ENCODE data around the gene PABPN1L.

The PABPN1L gene

DNA sequence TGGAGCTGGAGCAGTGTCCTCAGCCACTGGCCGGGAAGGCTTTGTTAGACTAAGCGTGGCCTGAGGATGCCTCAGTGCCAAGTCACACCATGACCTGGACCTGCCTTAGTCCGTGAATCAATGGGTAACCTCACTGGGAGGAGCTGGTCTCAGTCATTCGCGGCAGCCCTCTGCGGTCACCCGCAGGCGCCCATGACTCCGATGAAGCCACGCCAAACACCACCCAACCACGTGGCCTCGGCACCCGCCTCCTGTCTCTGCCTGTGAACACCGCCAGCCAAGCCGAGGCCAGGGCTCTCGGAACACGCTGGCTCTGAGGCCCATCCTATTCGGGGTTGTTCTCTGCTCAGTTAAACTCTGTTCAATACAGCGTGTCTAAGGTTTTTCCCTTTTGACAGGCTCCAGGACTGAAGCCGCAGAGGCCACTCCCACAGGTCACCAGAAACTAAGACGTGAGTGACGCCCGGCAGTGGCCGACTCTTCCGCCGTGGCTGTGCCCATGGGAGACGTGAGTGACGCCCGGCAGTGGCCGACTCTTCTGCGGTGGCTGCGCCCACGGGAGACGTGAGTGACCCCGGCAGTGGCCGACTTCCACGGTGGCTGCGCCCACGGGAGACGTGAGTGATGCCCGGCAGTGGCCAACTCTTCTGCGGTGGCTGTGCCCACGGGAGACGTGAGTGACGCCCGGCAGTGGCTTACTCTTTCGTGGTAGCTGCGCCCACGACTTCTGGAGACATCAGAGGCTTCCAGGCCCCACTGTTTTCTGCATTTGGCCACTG, 16.8 kb upstream of the PABPN1L start:
- DNase-seq: no peak

DNA sequence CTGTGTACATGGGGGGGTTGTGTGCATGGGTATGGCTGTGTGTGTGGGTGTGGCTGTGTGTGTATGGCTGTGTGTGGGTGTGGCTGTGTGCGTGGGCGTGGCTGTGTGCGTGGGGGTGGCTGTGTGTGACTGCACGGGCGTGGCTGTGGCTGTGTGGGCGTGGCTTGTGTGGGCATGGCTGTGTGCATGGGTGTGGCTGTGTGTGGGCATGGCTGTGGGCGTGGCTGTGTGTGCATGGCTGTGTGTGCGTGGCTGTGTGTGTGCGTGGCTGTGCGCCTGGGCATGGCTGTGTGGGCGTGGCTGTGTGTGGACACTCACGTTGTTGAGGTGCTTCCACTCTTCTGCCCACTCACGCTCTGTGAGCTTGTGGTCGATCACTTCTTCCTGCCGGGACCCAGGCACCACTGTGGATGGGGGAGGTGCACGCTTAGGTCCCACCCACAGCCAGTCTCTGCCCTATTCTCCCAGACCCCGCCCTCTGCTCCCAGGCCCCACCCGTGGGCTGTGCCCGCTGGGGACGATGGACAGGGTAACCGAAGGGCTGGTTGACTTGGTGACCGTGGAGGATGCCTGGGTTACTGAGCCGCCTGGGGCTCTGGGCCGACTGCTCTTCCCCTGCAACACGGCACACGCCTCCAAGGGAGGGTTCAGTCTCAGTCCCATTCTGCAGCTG, 16.0 kb upstream of the PABPN1L start:
- DNase-seq: no peak

GRCh38 chr16:88881675-88882357, 15.4 kb upstream of the PABPN1L start:
- DNase-seq: no peak

DNA sequence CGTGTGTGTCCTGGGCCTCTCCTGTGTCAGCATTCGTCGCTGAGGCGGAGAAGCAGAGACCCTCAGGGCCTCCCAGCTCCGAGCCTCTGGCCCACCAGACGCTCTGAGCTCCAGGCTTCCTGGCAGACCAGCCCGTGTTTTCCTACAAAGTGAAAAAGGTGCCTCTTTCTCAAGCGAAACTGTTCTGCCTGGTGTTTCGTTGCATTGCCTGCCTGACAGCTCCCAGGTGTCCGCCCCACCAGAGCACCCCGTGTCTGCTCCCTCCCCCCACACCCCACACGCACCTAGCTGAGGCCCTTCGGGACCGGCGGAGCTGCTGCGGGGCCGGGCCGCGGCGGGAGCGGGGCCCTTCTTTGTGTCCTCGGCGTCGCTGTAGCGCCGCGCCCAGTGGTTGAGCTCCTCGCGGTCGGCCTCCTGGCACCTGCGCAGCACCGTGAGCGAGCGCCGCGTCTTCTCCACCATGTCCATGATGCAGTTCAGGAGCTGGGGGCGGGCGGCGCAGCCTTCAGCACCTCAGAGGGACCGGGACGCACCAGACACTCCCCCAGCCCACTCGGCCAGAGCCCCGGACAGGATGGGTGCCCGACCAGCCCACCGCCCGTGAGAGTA, 14.7 kb upstream of the PABPN1L start:
- DNase-seq: no peak

DNA sequence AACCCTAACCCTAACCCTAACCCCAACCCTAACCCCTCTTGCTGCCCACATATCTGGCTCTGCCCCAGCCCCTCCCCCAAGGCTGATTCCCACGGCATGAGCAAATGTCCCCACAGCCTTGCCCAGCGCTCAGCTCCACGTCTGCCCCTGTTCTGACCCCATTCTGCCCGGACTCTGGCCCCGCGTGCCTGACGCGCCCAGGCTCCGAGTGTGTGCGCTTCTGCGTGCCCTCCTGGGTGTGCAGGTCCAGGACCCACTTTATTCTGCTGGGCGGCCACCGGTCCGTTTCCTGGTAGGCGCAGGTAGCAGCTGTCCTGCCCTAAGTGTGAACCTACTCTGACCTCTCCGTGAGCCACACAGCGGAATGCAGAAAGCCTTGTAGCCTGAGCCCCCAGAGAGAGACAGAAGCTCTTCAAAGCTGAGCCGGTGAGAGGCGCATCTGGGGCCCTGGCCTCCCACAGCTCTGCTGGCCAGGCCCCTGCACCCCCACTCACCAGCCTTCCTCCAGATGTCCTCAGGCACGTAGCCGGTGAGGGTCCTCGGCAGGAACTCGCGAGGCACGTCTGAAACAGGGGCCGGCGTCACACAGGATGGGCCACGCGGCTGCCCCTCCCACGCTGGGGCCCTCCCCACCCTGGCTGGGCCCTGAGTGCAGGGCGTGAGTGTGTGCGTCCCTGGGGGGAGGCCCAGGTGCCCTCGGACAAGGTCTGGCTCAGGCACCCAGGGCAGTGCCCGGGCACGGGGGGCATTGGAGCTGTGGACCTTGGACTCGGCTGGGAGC, 14.0 kb upstream of the PABPN1L start:
- no peak for DNase-seq

DNA sequence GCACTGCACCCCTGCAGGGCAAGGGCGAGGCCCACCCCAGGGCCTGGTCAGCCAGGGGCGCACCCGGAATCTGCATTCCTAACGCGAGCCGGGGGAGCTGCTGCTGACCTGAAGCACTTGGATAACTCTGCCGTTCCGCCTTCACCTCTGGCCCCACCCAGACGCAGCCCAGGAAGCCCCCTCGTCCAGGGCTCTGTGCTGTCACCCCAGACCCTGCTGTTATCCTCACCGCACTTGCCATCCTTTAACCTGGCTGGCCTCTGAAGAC, 13.3 kb upstream of the PABPN1L start:
- DNase-seq: no peak

GRCh38 chr16:88878967-88879787, 12.7 kb upstream of the PABPN1L start:
- DNase-seq: no peak

- DNase-seq: no peak
Measured at GRCh38 chr16:88878356-88878755, 11.9 kb upstream of the PABPN1L start.

DNA sequence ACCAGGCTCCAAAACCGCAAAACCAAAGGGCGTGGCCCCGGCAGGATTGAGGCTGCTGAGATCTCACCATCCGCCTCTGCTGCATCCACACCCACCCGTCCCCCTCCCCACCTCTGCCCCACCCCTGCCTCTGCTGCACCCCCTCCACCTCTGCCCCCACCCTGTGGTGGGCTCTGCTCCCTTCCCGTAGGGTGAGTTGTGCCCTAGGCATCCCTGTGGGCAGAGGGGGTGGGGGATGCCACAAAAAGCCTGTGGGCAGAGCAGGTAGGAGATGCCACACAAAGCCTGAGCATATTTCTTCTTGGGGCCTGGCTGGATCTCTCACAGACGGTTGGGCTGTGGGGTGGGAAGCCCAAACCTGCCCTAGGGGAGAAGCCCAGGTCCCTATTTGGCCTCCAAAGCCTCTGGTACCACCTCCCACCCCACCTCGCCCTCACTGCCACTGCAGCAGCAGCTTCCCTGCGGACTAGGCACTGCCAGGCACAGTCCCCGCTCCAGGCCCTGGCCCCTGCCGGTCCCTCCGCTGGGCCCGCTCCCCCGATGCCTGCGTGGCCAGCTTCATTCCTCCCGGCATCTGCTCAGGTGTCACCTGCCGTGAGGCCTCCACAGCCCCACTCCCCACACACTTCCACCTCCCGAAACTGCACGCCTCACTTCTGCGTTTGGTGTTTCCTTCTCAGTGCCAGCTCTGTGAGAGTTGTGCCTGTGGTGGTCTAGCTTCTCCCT, 11.3 kb upstream of the PABPN1L start:
- no peak for DNase-seq

GRCh38 chr16:88876942-88877526, 10.6 kb upstream of the PABPN1L start:
- no peak for DNase-seq

DNA sequence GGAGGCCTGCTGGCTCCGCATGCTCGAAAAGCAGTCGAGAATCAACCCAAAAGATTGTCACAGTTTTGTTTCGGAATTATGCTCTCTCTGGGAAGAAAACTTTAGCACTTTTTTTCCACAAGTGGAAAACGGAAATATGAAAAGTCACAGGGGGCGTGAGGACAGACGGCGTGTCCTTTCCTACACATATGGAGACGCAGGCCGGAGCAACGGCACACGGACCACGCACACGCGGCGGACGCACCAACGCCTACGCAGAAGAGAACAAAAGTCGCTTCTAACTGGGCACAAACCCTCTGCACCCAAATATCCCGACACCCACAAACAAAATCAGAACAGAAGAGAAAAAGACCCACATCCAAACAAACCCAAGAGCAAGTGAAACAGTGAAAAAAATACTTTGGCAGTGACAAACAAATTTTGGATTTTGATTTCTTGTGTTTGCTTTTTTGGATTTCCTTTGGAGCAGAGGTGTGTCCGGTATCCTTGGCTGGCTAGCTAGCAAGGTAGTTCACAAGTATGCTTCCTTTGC, 9.3 kb upstream of the PABPN1L start:
- DNase-seq: no peak

DNA sequence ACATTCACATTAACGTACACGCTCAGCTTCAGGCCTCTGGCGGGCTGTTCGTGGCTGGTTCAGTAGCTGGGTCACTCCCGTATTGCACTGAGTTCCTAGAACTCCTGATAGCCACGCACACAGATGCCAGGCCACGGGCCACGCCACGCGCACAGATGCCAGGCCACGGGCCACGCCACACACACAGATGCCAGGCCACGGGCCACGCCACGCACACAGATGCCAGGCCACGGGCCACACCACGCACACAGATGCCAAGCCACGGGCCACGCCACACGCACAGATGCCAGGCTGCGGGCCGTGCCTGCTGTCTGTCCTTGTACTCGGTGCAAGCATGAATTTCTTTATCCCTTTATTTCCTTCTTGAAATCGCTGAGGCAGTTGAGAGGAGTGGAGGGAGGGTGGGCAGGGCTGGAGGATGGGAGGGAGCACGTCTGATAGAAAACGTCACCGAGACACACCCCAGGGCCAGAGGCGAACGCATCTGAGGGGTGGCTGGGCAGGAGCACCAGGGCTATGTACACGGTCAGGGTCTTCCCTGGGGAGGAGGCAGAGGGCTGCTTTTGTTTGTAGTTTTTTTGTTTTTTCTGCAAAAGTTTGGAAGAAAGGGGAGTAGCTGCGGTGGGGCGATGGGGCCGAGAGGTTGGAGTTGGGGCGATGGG, 8.6 kb upstream of the PABPN1L start:
- no peak for DNase-seq

- DNase-seq: no peak
Measured at GRCh38 chr16:88872650-88873331, 6.3 kb upstream of the PABPN1L start.

DNA sequence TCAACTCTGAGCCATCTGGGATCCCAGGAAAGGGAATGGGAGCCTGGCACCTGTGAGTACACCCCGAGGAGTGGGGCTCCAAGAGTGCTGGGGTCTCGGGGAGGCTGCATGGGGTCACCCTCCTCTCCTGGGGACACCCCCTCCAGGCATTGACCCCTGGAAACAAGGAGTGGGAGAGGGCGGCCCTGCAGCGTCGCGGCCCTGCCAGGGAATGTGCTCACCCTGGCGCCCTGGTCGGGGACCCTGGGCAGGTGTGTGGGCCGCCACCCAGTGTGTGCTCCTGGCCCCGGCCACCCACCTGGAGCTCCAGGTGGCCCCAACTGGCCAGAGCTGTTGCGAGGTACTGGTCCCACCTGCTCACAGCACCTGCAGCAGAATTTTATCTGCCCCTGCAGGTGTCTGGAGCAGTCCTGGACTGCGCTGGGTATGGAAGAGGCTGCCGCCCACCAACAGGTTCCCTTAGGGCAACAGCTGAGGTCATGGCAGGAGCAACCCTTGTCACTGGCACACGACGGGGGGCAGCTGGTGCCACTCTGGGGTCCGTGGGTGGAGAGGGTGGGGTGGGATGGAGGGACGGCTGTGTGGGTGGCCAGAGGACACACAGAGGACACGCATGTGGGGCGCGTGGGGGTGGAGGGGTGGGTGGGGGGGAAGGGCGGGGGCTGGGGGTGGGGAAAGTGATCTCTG, 5.4 kb upstream of the PABPN1L start:
- DNase-seq: no peak

- no peak for DNase-seq
Measured at GRCh38 chr16:88871349-88871702, 4.9 kb upstream of the PABPN1L start.

DNA sequence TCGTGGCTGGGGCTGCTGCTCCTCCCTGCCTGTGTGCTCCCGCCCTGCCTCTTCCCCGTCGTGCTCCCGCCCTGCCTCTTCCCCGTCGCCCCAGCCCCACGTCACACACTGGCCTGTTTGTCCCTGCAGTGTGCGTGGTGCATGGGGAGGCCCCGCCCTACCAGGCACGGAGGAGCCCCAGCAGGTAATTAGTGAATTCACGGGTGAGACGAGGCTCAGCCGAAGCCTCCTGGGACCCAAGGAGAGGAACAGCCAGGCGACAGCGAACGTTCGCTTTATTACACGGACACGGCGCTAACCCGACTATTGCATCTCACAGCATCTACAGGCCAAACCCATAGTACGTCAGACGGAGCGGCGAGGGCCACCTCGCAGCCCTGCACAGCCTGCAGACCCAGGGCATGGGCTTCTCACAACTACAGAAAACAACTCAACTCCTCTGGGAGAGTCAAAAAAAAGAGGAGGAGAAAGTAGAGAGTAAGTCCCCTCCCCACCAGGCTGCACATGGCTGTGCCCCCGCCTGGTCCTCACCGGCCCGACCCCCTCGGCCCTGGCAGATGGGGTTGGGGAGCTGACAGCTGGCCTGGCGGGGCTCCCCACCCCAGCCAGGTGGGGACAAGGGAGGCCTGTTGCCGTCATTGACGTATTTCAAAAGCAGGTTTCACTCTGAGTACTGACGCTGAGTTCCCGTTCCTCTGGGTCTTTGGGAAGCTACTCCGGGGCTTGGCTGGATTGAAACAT, 4.3 kb upstream of the PABPN1L start:
- no peak for DNase-seq

GRCh38 chr16:88869673-88869980, 3.2 kb upstream of the PABPN1L start:
- DNase-seq: no peak

DNA sequence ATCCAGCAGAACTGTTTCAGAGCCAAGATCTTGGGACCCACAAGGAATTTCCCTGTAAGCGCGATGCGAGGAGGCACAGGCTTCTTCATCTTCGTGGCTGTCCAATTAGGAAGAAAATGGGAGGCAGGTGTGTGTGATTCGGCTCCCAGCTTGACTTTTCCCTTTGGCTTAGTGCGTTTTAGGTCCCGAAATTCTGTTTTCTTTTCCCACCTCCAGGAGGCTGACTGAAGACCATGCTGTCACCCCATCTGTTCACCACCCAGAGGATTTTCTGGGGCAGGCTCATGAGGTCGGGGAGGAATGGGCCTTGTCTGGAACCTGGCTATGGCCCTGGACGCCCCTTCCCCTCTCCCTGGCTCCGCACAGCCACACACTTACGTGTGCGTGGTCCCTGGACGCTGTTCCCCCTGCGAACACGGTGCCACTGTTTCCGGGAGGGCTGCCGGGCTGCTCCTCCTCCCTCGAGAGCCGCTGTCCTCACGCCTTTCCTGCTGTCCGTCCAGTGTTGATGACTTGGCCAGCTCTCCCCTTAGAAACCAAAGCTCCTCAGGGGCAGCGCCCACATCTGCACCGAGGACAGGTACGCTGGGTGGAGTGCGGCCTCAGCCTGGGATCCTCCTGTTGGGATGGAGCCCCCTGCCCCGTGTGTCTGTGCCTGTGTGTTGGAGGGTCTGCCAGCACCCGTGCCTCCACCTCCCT, 2.7 kb upstream of the PABPN1L start:
- DNase-seq: no peak
